Measurements from ENCODE around the gene PLEKHG2.
A peak's percentile ranks its signal among the peaks of the same experiment; 100 is the strongest.

The PLEKHG2 gene

GRCh38 chr19:39406656-39407409, 5.6 kb upstream of the PLEKHG2 start, which contains the start of gene ZFP36:
TSS of gene ZFP36 (plus strand) at chr19:39406847. CDS start at chr19:39406905, 58 bp downstream.
- peak; percentile 92 for DNase-seq (ENCODE audit: low spot score)

- DNase-seq (ENCODE audit: low spot score), result no peak
Measured at GRCh38 chr19:39407410-39407659, 5.1 kb upstream of the PLEKHG2 start.

DNA sequence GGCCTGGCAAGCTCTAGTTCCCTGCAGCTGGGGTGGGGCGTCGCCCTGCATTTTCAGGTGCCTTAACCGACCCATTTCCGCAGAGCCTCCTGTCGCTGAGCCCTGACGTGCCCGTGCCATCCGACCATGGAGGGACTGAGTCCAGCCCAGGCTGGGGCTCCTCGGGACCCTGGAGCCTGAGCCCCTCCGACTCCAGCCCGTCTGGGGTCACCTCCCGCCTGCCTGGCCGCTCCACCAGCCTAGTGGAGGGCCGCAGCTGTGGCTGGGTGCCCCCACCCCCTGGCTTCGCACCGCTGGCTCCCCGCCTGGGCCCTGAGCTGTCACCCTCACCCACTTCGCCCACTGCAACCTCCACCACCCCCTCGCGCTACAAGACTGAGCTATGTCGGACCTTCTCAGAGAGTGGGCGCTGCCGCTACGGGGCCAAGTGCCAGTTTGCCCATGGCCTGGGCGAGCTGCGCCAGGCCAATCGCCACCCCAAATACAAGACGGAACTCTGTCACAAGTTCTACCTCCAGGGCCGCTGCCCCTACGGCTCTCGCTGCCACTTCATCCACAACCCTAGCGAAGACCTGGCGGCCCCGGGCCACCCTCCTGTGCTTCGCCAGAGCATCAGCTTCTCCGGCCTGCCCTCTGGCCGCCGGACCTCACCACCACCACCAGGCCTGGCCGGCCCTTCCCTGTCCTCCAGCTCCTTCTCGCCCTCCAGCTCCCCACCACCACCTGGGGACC, 4.6 kb upstream of the PLEKHG2 start:
- DNase-seq (ENCODE audit: low spot score), result peak; percentile 70

DNA sequence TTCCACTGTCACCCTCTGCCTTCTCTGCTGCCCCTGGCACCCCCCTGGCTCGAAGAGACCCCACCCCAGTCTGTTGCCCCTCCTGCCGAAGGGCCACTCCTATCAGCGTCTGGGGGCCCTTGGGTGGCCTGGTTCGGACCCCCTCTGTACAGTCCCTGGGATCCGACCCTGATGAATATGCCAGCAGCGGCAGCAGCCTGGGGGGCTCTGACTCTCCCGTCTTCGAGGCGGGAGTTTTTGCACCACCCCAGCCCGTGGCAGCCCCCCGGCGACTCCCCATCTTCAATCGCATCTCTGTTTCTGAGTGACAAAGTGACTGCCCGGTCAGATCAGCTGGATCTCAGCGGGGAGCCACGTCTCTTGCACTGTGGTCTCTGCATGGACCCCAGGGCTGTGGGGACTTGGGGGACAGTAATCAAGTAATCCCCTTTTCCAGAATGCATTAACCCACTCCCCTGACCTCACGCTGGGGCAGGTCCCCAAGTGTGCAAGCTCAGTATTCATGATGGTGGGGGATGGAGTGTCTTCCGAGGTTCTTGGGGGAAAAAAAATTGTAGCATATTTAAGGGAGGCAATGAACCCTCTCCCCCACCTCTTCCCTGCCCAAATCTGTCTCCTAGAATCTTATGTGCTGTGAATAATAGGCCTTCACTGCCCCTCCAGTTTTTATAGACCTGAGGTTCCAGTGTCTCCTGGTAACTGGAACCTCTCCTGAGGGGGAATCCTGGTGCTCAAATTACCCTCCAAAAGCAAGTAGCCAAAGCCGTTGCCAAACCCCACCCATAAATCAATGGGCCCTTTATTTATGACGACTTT, 3.9 kb upstream of the PLEKHG2 start:
- DNase-seq (ENCODE audit: low spot score), result no peak

DNA sequence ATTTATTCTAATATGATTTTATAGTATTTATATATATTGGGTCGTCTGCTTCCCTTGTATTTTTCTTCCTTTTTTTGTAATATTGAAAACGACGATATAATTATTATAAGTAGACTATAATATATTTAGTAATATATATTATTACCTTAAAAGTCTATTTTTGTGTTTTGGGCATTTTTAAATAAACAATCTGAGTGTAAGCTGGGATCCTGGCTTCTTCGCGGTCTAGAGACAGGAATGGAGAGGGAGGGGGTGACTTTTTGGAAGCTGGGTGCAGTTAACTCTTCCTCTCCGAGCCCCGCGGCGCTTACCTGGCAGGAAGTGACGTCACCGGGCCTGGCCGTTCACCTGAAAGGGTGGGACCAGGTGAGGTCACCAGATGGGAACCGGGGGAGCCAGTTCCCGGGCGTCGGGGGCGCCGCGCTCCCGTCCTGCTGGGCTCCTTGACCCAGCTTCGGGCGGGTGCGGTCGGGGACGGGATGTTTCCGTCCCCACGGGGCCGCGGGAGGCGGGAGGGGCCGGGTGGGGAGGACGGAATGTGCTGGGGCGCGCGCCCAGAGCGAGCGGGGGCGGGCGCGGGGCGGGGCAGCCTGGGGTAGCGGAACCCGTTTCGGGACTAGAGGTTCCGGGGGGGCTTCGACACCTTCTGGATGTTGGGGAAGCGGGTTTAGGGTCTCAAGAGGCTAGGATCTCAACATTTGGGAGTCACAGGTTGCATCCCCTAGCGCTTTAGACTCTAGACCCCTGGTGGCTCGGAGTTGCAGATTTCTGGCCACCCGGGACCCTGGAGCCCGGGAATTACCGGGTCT, 3.1 kb upstream of the PLEKHG2 start:
- peak; percentile 79 for DNase-seq (ENCODE audit: low spot score)

DNA sequence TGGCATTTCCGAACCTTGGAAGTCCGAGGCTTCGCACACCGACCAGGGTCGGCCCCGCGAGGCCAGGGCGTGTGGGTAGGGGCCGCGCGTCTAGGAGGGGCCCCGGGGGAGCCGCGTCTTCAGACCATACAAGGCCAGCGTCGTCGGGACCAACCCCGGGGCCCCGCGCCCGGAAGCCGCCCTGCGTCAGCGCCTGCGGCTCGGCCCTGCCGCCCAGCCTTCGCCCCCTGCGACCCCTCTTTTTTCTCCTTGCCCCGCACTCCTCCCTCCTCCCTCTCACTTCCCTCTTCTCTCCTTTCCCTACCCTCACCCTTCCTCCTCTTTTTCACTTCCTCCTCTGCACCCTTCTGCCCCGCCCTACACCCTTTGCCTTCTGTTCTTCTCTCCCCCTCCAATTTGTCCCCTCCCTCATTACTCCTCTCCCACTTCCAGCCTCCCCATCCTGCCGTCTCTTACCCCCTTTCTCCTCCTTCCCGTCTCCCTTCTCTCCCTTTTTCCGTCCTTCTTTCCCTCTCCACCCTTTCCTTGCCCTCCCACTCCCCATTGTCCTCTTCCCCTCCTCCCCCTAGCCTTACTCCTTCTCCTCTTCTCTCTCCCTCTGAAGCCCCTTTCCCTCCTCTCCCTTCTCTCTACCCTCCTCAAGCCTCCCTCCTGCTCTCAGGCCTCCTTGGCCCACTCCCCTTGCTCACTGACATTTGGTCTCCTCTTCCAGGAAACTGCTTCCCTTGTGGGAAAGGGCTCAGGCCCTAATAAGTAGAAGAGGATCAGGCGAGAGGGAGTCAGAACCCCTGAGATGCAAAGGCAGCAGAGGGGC, 2.2 kb upstream of the PLEKHG2 start:
- DNase-seq (ENCODE audit: low spot score), result peak; percentile 52

DNA sequence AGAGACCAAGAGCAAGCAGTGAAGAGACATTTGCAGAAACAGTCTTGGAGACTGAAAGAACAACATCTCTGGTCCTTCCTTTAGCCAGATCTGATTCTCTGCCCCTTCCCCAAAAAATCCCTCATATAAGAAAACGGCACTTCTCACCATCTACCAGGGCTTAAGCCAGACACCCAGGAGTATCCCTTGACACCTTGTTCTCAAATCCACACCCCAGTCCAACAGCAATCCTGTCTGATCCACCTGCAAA, 1.7 kb upstream of the PLEKHG2 start:
- no peak for DNase-seq (ENCODE audit: low spot score)

DNA sequence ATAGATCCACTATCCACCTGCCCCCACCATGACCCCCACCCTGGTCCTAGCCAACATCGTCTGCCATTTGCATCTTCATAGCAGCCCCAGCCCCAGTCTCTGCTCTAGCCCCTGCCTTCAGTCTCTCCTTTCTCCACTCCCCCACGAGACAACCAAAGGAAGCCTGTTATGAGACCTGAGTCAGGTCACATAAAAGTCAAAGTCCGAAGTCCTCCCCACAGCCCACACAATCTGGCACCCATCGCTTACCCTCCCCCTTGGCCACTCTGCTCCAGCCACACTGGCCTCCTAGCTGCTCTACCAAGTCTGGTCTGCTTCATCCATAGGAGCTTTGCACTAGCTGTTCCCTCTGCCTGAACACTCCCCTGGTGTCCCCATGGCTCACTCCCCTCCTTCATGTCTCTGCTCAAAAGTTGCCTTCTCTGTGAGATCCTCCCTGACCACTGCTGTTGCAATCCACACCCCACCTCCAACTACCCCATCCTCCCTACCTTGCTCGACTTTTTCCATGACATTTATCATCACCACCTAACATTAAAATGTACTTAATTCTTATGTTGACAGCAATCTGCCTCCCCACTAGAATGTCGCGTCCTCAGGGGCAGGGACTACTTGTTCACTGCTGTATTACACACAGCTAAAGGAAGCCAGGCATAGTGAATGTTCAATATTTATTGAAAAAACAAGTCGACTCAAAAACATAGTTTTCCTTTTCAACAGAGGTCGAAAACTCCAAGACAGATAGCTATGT, 1.2 kb upstream of the PLEKHG2 start:
- DNase-seq (ENCODE audit: low spot score), result no peak

- peak; percentile 93 for DNase-seq (ENCODE audit: low spot score)
Measured at GRCh38 chr19:39411832-39412099, 703 bp upstream of the PLEKHG2 start.

DNA sequence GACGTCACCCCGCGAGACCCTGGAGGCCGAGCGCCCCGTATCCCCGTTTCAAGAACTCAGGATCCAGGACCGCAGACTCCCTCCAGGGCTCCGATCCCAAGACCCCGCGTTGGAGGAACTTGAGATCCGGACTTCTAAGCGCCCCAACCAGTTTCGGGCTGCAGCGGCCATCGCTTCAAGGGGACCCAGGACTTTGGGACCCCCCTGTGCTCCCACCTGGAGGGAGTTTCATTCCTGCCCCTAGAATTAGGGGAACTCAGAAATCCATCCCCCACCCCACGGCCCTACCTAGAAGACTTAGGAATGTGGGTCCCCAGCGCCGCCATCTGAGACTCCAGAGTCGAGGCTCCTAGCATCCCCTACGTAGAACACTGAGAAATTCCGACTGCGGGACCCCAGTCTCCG, 400 bp downstream of the PLEKHG2 start:
- no peak for DNase-seq (ENCODE audit: low spot score)

- no peak for DNase-seq (ENCODE audit: low spot score)
Measured at GRCh38 chr19:39413272-39413910, 922 bp downstream of the PLEKHG2 start.

DNA sequence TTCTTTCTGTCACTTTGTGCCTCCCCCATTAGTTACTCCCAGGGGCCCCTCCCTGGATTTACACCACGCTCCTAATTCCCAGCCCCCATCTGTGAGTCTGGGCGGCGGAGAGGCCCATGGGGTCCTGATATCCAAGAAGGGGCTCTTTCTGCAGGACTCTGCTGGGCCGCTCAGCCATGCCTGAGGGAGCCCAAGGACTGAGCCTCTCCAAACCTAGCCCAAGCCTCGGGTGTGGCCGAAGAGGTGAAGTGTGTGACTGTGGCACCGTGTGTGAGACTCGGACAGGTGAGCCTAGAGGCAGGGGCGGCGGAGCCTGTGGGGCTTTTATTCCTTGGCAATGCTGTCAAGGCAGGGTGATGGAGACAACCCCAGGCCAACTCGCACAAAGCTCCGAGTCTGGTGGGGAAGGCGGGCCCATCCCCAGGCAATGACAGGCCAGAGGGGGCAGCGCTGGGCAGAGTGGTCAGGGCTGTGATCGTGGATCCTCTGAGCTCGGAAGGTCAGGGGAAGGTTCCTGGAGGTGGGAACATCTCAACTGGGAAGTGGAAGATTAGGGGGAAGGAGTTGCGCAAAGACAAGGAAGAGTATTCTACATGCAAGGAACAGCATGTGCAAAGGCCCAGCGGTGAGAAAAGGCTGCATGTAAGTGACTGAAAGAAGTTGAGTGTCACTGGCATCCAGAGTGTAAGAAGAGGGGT, 1.6 kb downstream of the PLEKHG2 start:
- DNase-seq (ENCODE audit: low spot score), result no peak

- DNase-seq (ENCODE audit: low spot score), result no peak
Measured at GRCh38 chr19:39415111-39416046, 2.9 kb downstream of the PLEKHG2 start.

DNA sequence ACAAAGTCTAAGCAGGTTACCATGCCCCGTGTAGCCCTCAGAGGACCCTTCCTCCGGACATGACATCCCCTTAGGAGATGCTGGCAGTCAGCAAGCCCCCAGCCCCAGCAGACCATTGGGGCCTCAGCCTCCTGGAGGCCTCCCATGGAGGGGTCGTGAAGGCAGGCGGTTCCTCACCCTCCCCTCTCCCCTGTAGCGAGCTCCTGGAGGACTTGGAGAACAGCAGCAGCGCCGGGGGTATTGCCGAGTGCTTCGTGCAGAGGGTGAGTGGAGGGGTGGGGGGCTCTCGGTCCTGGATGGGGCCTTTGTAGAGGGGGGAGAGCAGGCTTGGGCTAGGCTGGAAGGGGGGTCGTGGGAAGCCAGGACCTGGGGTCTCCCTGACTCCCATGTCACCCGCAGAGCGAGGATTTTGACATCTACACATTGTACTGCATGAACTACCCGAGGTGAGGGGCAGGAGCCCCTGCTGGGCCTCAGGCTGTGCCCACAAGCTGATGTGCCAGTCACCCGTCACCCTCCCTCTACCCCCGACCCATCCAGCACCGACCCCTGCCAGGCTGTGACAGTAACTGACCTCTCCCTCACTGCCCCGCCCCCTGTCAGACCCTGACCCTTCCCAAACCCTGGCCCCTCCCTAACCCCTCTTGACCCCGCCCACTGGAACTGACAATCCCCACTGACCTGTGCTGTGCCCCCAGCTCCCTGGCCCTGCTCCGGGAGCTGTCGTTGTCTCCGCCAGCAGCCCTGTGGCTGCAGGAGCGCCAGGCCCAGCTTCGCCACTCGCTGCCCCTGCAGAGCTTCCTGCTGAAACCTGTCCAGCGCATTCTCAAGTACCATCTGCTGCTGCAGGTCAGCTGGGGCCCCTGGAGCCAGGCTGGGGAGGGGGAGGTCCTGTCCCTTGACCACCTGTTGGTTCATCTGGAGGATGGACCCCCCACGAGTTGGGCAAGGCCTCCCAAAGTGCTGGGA, 4.0 kb downstream of the PLEKHG2 start:
- no peak for DNase-seq (ENCODE audit: low spot score)

GRCh38 chr19:39417463-39418181, 5.2 kb downstream of the PLEKHG2 start:
- DNase-seq (ENCODE audit: low spot score), result no peak

- no peak for DNase-seq (ENCODE audit: low spot score)
Measured at GRCh38 chr19:39419003-39419402, 6.5 kb downstream of the PLEKHG2 start.

DNA sequence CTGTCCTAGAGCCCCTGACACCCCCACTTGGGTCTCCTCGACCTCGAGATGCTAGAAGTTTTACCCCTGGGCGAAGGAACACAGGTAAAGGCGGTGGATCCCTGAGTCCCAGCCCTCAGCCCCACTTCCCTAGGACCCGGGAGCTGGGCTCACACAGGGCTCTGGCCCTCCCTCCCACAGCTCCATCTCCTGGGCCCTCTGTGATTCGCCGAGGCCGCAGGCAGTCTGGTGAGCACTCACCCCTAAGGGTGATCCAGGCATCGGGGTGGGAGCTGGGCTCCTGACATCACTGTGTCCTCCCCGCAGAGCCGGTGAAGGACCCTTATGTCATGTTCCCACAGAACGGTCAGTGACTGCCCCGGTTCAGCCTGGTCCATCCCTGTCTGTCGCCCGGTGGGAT, 8.3 kb downstream of the PLEKHG2 start:
- DNase-seq (ENCODE audit: low spot score), result no peak

Measured in activated CD4-positive, alpha-beta T cell treated with anti-CD3 and anti-CD28 coated beads, Interleukin-2, Interleukin-4, amounts not matched to agents 100 ng/mL and 50 ng/mL, durations not matched to agents 16 hours and 8 hours (primary cell).